CD4-positive, alpha-beta T cell (primary cell): ENCODE data around the gene MIPOL1. TPM values are rescaled to one million over a fixed set of nuclear protein-coding genes. Genes with fewer than 3 reads are reported as not detected.

Experiments used
- ATAC-seq: fragments of 200-7000 bp; cut with Tn5 transposase; one replicate; pipeline ENCODE4 v1.10.0; 2022; ENCODE audit warnings: mild to moderate bottlenecking; ENCODE audit not compliant: poor library complexity
- CTCF ChIA-PET: fragments of 350-600 bp; sonication (Branson Sonifier 250); formaldehyde crosslinking; loops from one replicate; lab custom pipeline; 2021; ENCODE audit warnings: antibody characterized with exemption, inconsistent platforms; lab: Charles Lee
- POLR2A ChIA-PET: fragments of 350-600 bp; sonication (Branson Sonifier 250); formaldehyde crosslinking; loops from one replicate; lab custom pipeline; 2021; ENCODE audit warnings: antibody characterized with exemption, inconsistent platforms; lab: Charles Lee
- DNase-seq, 14 experiments: peaks; one replicate each; pipeline ENCODE4 v3.0.0-alpha.2; 2013 to 2020; ENCODE audit warnings: mixed read lengths in 2 of 14
- H3K27ac ChIP-seq, 2 donors: one replicate each; pipeline versions ENCODE4 v1.5.1 to v1.7.0; 2013; ENCODE audit warnings: low read length in 2 of 2, low read depth in 1 of 2, mild to moderate bottlenecking in 1 of 2
- H3K27me3 ChIP-seq, 2 experiments: 1 replicate in 1 of 2; 2 replicates in 1 of 2; pipeline versions ENCODE4 v1.6.1 to v1.7.0; 2013; ENCODE audit warnings: low read length in 2 of 2, control low read depth in 1 of 2, mild to moderate bottlenecking in 1 of 2, moderate library complexity in 1 of 2; ENCODE audit not compliant: insufficient read depth in 2 of 2, control insufficient read depth in 1 of 2
- H3K36me3 ChIP-seq: one replicate; pipeline ENCODE4 v1.6.1; 2013; ENCODE audit warnings: low read length, control low read depth; ENCODE audit not compliant: insufficient read depth
- H3K4me1 ChIP-seq: one replicate; pipeline ENCODE4 v1.6.1; 2013; ENCODE audit warnings: low read length, control low read depth; ENCODE audit not compliant: insufficient read depth
- H3K4me3 ChIP-seq: one replicate; pipeline ENCODE4 v1.5.1; 2013; ENCODE audit warnings: mild to moderate bottlenecking, low read length, moderate library complexity
- H3K9me3 ChIP-seq, 2 experiments: 1 replicate in 1 of 2; 2 replicates in 1 of 2; pipeline versions ENCODE4 v1.6.1 to v1.7.0; 2013; ENCODE audit warnings: low read length in 2 of 2, mild to moderate bottlenecking in 2 of 2, control low read depth in 1 of 2, moderate library complexity in 1 of 2; ENCODE audit not compliant: control insufficient read depth in 1 of 2, insufficient read depth in 1 of 2
- H3K27ac Mint-ChIP-seq: one replicate; pipeline ENCODE4 v1.8.0; 2020; ENCODE audit warnings: mixed read lengths
- H3K27me3 Mint-ChIP-seq: one replicate; pipeline ENCODE4 v1.8.0; 2021; ENCODE audit warnings: mixed read lengths
- H3K36me3 Mint-ChIP-seq: one replicate; pipeline ENCODE4 v1.8.0; 2021; ENCODE audit warnings: low read depth, mixed read lengths
- H3K4me1 Mint-ChIP-seq: one replicate; pipeline ENCODE4 v1.8.0; 2021; ENCODE audit warnings: low read depth, mixed read lengths
- H3K4me3 Mint-ChIP-seq: one replicate; pipeline ENCODE4 v1.8.0; 2020; ENCODE audit warnings: mild to moderate bottlenecking, mixed read lengths
- H3K9me3 Mint-ChIP-seq: one replicate; pipeline ENCODE4 v1.8.0; 2020; ENCODE audit warnings: mixed read lengths
- intact Hi-C, 2 experiments: fragments of 100-400 bp; cut with DNase I in 1 of 2; cut with micrococcal nuclease in 1 of 2; formaldehyde crosslinking; loops; one replicate each; pipeline versions ENCODE4 v1.15.1 to v1.9.0; 2023 to 2025; cut with DNase I, micrococcal nuclease
- total RNA-seq, 174 experiments: library from RNA in 2 of 174; stranded (reverse) in 2 of 174; gene quantifications; one replicate each; pipeline ENCODE4 v1.2.3 and lab custom pipeline; 2021 to 2026
- TF ChIP-seq, protein P1 (sequence below): fragments of 200-600 bp; IDR thresholded peaks from one replicate; pipeline ENCODE4 v1.8.0; 2022; ENCODE audit warnings: antibody characterized with exemption, mild to moderate bottlenecking

The MIPOL1 gene
- total RNA-seq, 2 experiments from 2014 or later: 0.30 TPM; not detected in 1

DNA sequence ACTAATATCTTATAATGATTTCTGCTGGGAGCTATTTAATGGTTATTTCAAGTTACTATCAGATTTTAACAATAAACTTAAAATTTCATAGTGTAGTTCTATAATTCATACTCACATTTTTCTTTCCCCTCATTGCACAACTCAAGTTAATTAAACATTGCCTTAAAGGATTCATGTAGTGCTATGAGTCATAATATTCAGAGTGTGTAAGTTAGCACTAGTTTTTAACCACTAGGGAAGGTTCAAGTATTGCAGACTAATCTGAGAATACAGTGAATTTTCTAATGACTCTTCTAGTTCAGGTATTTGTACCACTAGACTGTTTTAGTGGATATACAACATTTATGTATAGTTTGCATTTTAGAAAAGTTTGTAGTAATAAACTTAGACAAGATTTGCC, 347.4 kb downstream of the MIPOL1 start:
- Mint-ChIP-seq H3K27ac (no peak overlapping the region), H3K4me3 (no peak overlapping the region), H3K4me1 (no peaks in the 10 kb centered on the region), H3K9me3 (no peaks in the 10 kb centered on the region), H3K27me3 (no peaks in the 10 kb centered on the region), H3K36me3 (no peaks in the 10 kb centered on the region)
- no peaks in the 10 kb centered on the region for H3K9me3 ChIP-seq
- intact Hi-C loops: no loop called here
- no peak overlapping the region for H3K27ac ChIP-seq
- ChIA-PET CTCF (no interaction called here), POLR2A (no interaction called here)
- no peak for ATAC-seq
- no peak for DNase-seq
- TF ChIP-seq, protein P1, sequence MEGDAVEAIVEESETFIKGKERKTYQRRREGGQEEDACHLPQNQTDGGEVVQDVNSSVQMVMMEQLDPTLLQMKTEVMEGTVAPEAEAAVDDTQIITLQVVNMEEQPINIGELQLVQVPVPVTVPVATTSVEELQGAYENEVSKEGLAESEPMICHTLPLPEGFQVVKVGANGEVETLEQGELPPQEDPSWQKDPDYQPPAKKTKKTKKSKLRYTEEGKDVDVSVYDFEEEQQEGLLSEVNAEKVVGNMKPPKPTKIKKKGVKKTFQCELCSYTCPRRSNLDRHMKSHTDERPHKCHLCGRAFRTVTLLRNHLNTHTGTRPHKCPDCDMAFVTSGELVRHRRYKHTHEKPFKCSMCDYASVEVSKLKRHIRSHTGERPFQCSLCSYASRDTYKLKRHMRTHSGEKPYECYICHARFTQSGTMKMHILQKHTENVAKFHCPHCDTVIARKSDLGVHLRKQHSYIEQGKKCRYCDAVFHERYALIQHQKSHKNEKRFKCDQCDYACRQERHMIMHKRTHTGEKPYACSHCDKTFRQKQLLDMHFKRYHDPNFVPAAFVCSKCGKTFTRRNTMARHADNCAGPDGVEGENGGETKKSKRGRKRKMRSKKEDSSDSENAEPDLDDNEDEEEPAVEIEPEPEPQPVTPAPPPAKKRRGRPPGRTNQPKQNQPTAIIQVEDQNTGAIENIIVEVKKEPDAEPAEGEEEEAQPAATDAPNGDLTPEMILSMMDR: no peak
- no peak overlapping the region for H3K4me3 ChIP-seq
- H3K36me3 ChIP-seq: no peaks in the 10 kb centered on the region
- no peaks in the 10 kb centered on the region for H3K4me1 ChIP-seq
- H3K27me3 ChIP-seq: no peaks in the 10 kb centered on the region

DNA sequence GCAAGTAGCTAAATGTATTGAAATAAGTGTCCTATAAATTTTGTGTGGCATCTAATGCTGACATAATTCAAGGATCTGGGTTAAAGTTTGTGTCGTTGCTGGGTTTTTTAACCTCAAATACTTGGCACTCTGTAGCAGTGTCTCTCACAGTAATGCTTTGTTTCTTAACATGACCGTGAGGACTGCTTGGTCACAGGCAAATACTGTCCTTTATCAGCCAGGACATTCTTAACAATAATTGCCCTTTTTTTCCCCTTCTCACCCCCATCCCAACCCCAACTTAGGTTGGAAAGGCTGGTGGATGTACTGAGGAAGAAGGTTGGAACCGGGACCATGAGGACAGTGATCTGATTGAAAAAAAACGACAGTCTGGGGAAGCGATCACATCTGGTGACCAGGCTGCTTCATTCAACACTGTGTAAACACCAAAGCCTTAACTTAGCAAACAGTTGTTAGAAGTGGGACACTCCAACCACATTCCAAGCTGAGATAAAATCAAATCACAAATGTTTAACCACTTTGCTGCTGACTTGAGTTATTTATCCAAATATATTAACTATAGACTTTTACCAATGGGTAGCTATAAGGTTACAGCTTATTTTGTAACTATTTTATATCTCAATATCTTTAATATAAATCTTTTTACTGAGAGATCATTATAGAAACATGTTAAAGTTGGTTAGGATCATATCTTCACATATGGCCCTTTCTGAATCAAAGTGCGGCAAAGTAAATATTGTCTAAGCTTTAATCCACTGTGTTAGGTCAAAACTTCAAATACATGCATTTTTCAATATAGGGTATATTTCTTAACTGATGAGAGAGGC, 349.1 kb downstream of the MIPOL1 start:
- TF ChIP-seq, protein P1: no peak

DNA sequence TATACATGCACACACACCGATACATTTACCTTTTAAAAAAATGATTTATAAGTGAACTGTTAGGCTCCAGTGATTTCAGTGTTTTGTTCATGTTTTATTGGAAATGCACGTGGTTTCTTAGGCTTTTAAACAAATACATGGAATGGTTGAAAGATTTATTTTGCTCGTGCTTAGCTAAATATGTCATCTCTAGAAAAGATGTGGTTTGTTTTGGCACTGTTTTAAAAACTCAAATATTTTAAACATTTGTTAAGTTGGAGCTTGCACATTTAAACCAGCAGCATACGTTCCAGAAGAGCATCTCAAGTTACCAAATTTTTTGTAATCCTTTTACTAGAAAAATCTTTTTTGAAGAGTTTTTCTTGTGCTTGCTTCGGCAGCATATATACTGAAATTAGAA, 352.8 kb downstream of the MIPOL1 start:
- no peaks in the 10 kb centered on the region for H3K36me3 Mint-ChIP-seq
- Histone ChIP-seq H3K27ac (no peak overlapping the region), H3K4me3 (no peak overlapping the region), H3K27me3 (no peaks in the 10 kb centered on the region), H3K9me3 (no peaks in the 10 kb centered on the region), H3K36me3 (no peaks in the 10 kb centered on the region), H3K4me1 (no peaks in the 10 kb centered on the region)
- TF ChIP-seq, protein P1: no peak
- ATAC-seq (no peak), DNase-seq (no peak)
- H3K27me3 Mint-ChIP-seq: no peaks in the 10 kb centered on the region
- ChIA-PET POLR2A (no interaction called here), CTCF (no interaction called here)
- no peak overlapping the region for H3K4me3 Mint-ChIP-seq
- no peaks in the 10 kb centered on the region for H3K4me1 Mint-ChIP-seq
- H3K27ac Mint-ChIP-seq: no peak overlapping the region
- H3K9me3 Mint-ChIP-seq: peaks cover 2% of the 10 kb centered on the region
- intact Hi-C loops: no loop called here

More for the DNA sequence above, 349.1 kb downstream of the MIPOL1 start:
- no peaks in the 10 kb centered on the region for H3K4me1 Mint-ChIP-seq
- no peaks in the 10 kb centered on the region for H3K4me1 ChIP-seq
- no peak overlapping the region for H3K4me3 ChIP-seq
- POLR2A ChIA-PET: no interaction called here
- DNase-seq: no peak
- intact Hi-C loops: no loop called here
- H3K27ac ChIP-seq: no peak overlapping the region
- H3K27ac Mint-ChIP-seq: no peak overlapping the region
- H3K36me3 Mint-ChIP-seq: no peaks in the 10 kb centered on the region
- no peak overlapping the region for H3K4me3 Mint-ChIP-seq
- no peaks in the 10 kb centered on the region for H3K9me3 ChIP-seq
- no peak for ATAC-seq
- peaks cover under 1% of the 10 kb centered on the region for H3K9me3 Mint-ChIP-seq
- CTCF ChIA-PET: no interaction called here
- no peaks in the 10 kb centered on the region for H3K27me3 Mint-ChIP-seq
- no peaks in the 10 kb centered on the region for H3K36me3 ChIP-seq
- no peaks in the 10 kb centered on the region for H3K27me3 ChIP-seq
